ENCODE results near the gene ERP44. TPM values are rescaled to one million over a fixed set of nuclear protein-coding genes. Genes with fewer than 3 reads are reported as not detected.
"Not testable (repeated sequence)": the region's sequence is repeated elsewhere in the genome, so short reads cannot be mapped to it uniquely, and the experiment has no call there.

The ERP44 gene
- total RNA-seq, 2 donors from 2014 or later: 11.2 to 11.5 TPM

GRCh38 chr9:100074989-100075388 is 23.8 kb downstream of the ERP44 start:
- ATAC-seq (no peak), DNase-seq (no peak)
- H3K9me3 ChIP-seq: no peaks in the 10 kb centered on the region
- TF ChIP-seq CTCF (IDR thresholded peaks at IDR 0.05): no peak
- no peak for TF ChIP-seq POLR2A (IDR thresholded peaks at IDR 0.05)
- intact Hi-C loops (cut with DNase I): no loop called here
- peaks cover 31% of the 10 kb centered on the region for H3K4me1 ChIP-seq
- WGBS, 2 donors: 95 to 97% methylated on average over 6 of the region's 6 CpGs
- H3K27ac ChIP-seq: no peak overlapping the region
- no peak overlapping the region for H3K4me3 ChIP-seq
- H3K27me3 ChIP-seq: no peaks in the 10 kb centered on the region
- no peaks in the 10 kb centered on the region for H3K36me3 ChIP-seq (replicated peaks in 1 of 2; ENCODE audit: insufficient read depth in 1 of 2, low read depth in 2 of 2)

GRCh38 chr9:100074093-100074492 is 24.7 kb downstream of the ERP44 start:
- no peak for ATAC-seq

GRCh38 chr9:100072805-100073204 is 26.0 kb downstream of the ERP44 start:
- intact Hi-C loops (cut with DNase I): no loop called here
- H3K27me3 ChIP-seq: no peaks in the 10 kb centered on the region
- no peak overlapping the region for H3K27ac ChIP-seq
- H3K9me3 ChIP-seq: no peaks in the 10 kb centered on the region
- ATAC-seq (no peak), DNase-seq (no peak)
- H3K4me3 ChIP-seq: no peak overlapping the region
- TF ChIP-seq CTCF (IDR thresholded peaks at IDR 0.05) (no peak), POLR2A (IDR thresholded peaks at IDR 0.05) (no peak)
- peaks cover 30% of the 10 kb centered on the region for H3K4me1 ChIP-seq
- no peaks in the 10 kb centered on the region for H3K36me3 ChIP-seq (replicated peaks in 1 of 2; ENCODE audit: insufficient read depth in 1 of 2, low read depth in 2 of 2)
- 54 to 59% methylated on average over 2 of the region's 2 CpGs for WGBS, 2 donors

More at GRCh38 chr9:100074093-100074492, 24.7 kb downstream of the ERP44 start:
- no peak for DNase-seq
- H3K4me1 ChIP-seq: peaks cover 32% of the 10 kb centered on the region
- TF ChIP-seq POLR2A (IDR thresholded peaks at IDR 0.05): no peak
- H3K27ac ChIP-seq: no peak overlapping the region
- intact Hi-C loops (cut with DNase I): no loop called here
- no peaks in the 10 kb centered on the region for H3K27me3 ChIP-seq
- H3K36me3 ChIP-seq (replicated peaks in 1 of 2; ENCODE audit: insufficient read depth in 1 of 2, low read depth in 2 of 2): no peaks in the 10 kb centered on the region
- WGBS, 2 donors: 59 to 61% methylated on average over 6 of the region's 6 CpGs
- no peaks in the 10 kb centered on the region for H3K9me3 ChIP-seq
- H3K4me3 ChIP-seq: no peak overlapping the region

GRCh38 chr9:100071271-100071670 is 27.5 kb downstream of the ERP44 start:
- Histone ChIP-seq H3K27me3 (no peaks in the 10 kb centered on the region), H3K36me3 (replicated peaks in 1 of 2; ENCODE audit: insufficient read depth in 1 of 2, low read depth in 2 of 2) (no peaks in the 10 kb centered on the region), H3K27ac (no peak overlapping the region), H3K4me3 (no peak overlapping the region), H3K9me3 (no peaks in the 10 kb centered on the region), H3K4me1 (peaks cover 32% of the 10 kb centered on the region)
- DNase-seq (no peak), ATAC-seq (no peak)
- WGBS, 2 donors: 86 to 90% methylated on average over 2 of the region's 2 CpGs
- intact Hi-C loops (cut with DNase I): no loop called here
- TF ChIP-seq POLR2A (IDR thresholded peaks at IDR 0.05) (no peak), CTCF (IDR thresholded peaks at IDR 0.05) (no peak)

GRCh38 chr9:100070104-100071041 is 28.4 kb downstream of the ERP44 start:
- no peak overlapping the region for H3K4me3 ChIP-seq
- H3K9me3 ChIP-seq: no peaks in the 10 kb centered on the region
- intact Hi-C loops (cut with DNase I): no loop called here
- no peaks in the 10 kb centered on the region for H3K27me3 ChIP-seq
- 75 to 79% methylated on average over 2 of the region's 2 CpGs for WGBS, 2 donors
- H3K36me3 ChIP-seq (replicated peaks in 1 of 2; ENCODE audit: insufficient read depth in 1 of 2, low read depth in 2 of 2): no peaks in the 10 kb centered on the region
- no peak for TF ChIP-seq POLR2A (IDR thresholded peaks at IDR 0.05)
- TF ChIP-seq CTCF (IDR thresholded peaks at IDR 0.05): no peak
- ATAC-seq (no peak), DNase-seq (no peak)
- H3K27ac ChIP-seq: no peak overlapping the region
- H3K4me1 ChIP-seq: peaks cover 35% of the 10 kb centered on the region

GRCh38 chr9:100069068-100069467 is 29.7 kb downstream of the ERP44 start:
- H3K27me3 ChIP-seq; DNase-seq; H3K36me3 ChIP-seq (replicated peaks in 1 of 2; ENCODE audit: insufficient read depth in 1 of 2, low read depth in 2 of 2); ATAC-seq; intact Hi-C loops (cut with DNase I); H3K27ac ChIP-seq; H3K4me3 ChIP-seq; H3K9me3 ChIP-seq: not testable (repeated sequence)
- WGBS, 2 donors: 96% methylated on average over 1 of the region's 3 CpGs; no CpG with 5 or more reads in 1 of the 2 donors
- peaks cover 28% of the 10 kb centered on the region for H3K4me1 ChIP-seq

GRCh38 chr9:100067990-100068389 is 30.8 kb downstream of the ERP44 start:
- H3K36me3 ChIP-seq (replicated peaks in 1 of 2; ENCODE audit: insufficient read depth in 1 of 2, low read depth in 2 of 2); H3K27me3 ChIP-seq; DNase-seq; H3K27ac ChIP-seq; H3K9me3 ChIP-seq; H3K4me3 ChIP-seq; ATAC-seq; intact Hi-C loops (cut with DNase I): not testable (repeated sequence)
- 97% methylated on average over 7 of the region's 30 CpGs; no CpG with 5 or more reads in 1 of the 2 donors for WGBS, 2 donors
- H3K4me1 ChIP-seq: peaks cover 31% of the 10 kb centered on the region
